ENCODE measurements around the gene ANXA4.

Gene ANXA4

GRCh38 chr2:69804416-69804815 is 62.5 kb downstream of the ANXA4 start:
- peaks cover 84% of the 10 kb centered on the region for H3K36me3 Mint-ChIP-seq (ENCODE audit: low read depth)
- no peaks in the 10 kb centered on the region for H3K27me3 Mint-ChIP-seq
- H3K4me3 Mint-ChIP-seq: no peak overlapping the region
- H3K4me1 Mint-ChIP-seq (ENCODE audit: low read depth): peaks cover 36% of the 10 kb centered on the region
- intact Hi-C loops (cut with micrococcal nuclease): loop anchor here (10.0 kb wide), 1 partner anchor 250 kb away; no protein-coding TSS in a partner anchor
- H3K27ac Mint-ChIP-seq: peak overlapping the region; percentile 62
- no peaks in the 10 kb centered on the region for H3K9me3 Mint-ChIP-seq

DNA sequence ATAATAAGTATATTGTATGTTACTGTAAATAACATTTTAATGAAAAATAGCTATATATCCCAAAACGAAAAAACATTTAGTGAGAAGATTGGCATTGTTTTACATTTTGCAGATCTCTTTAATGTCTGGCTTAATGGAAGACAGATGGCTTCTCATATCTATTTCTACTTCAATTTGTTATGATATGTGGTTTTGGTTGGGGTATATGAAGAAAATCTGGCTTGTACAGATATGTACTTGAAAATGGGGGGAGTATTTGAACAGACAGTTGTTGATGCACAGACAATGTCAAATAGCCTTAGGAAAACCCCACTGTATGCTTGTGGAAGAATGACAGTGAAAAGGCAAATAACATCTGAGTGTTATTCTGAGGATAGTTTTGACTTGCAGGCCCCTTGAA is 64.0 kb downstream of the ANXA4 start:
- H3K4me1 Mint-ChIP-seq (ENCODE audit: low read depth): peaks cover 32% of the 10 kb centered on the region
- peaks cover 85% of the 10 kb centered on the region for H3K36me3 Mint-ChIP-seq (ENCODE audit: low read depth)
- H3K9me3 Mint-ChIP-seq: no peaks in the 10 kb centered on the region
- intact Hi-C loops (cut with micrococcal nuclease): loop anchor here (10.0 kb wide), 1 partner anchor 251 kb away; no protein-coding TSS in a partner anchor
- no peak overlapping the region for H3K27ac Mint-ChIP-seq
- H3K4me3 Mint-ChIP-seq: no peak overlapping the region
- H3K27me3 Mint-ChIP-seq: no peaks in the 10 kb centered on the region

DNA sequence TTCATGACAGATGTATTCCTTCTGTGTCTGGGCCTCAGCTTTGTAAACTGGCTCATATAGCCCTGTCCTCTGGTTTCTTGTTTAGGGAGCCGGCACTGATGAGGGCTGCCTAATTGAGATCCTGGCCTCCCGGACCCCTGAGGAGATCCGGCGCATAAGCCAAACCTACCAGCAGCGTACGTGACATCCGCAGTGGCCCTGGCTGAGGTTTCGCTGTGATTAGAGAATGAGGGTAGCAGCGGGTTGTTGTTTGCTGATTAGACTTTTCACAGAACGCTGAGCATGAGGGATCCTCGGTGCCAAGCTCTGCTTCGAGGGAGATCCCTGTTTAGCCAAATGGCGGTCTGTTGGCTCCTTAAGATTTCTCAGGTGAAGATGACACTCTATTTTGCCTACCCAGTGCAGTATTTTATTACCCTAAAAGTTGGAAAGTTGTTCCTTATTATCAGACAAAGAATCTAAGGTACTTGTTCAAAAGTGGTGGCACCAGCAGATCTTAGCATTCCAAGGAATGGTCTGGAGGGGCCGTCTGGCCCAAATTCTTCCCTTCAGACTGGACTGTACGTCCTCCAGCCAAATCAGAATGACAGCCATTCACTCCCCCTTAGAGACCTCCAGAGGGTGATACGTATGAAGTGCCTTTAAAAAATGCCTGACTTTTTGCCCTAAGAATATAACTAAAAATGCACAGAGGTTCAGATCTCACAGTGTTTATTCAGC is 66.0 kb downstream of the ANXA4 start:
- H3K27me3 Mint-ChIP-seq: no peaks in the 10 kb centered on the region
- intact Hi-C loops (cut with micrococcal nuclease): loop anchor here (10.0 kb wide), 1 partner anchor 253 kb away; no protein-coding TSS in a partner anchor
- peaks cover 91% of the 10 kb centered on the region for H3K36me3 Mint-ChIP-seq (ENCODE audit: low read depth)
- H3K4me3 Mint-ChIP-seq: no peak overlapping the region
- no peak overlapping the region for H3K27ac Mint-ChIP-seq
- H3K4me1 Mint-ChIP-seq (ENCODE audit: low read depth): peaks cover 21% of the 10 kb centered on the region
- no peaks in the 10 kb centered on the region for H3K9me3 Mint-ChIP-seq

DNA sequence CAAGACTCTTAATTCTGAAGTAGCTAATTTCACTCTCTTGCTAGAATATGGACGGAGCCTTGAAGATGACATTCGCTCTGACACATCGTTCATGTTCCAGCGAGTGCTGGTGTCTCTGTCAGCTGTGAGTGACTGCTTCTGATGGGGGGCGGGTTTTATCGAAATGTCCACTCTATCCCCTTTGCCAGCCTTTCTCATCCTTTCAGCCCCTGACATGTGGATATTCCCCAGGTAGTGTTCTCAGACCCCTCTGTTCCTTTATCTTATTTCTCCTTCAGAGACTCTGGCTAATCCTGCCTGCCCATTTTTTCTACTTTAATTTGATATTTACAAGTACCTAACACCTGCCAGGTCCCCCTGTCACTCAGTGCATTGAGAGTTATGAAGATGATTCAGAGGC is 68.6 kb downstream of the ANXA4 start:
- no peaks in the 10 kb centered on the region for H3K27me3 Mint-ChIP-seq
- H3K4me3 Mint-ChIP-seq: no peak overlapping the region
- no peaks in the 10 kb centered on the region for H3K9me3 Mint-ChIP-seq
- no peak overlapping the region for H3K27ac Mint-ChIP-seq
- peaks cover 98% of the 10 kb centered on the region for H3K36me3 Mint-ChIP-seq (ENCODE audit: low read depth)
- intact Hi-C loops (cut with micrococcal nuclease): no loop called here
- H3K4me1 Mint-ChIP-seq (ENCODE audit: low read depth): peaks cover 6% of the 10 kb centered on the region

DNA sequence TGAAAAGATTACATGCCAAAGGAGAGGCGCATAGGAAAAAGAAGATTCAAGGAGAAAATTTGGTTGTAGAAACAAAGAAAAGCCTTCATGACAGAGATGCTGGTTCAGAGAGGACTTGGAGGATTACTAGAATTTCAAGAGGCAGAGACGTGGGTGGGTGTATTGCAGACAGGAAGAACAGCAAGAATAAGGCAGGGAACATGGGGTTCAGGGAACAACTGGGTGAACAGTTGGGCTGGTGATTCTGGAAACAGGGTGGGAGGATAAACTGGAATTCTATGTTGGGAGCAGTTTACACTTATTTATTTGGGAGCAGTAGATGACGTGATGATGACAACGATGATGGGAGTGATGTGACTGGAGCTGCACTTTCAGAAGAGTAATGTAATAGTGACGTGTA is 69.1 kb downstream of the ANXA4 start:
- H3K27ac Mint-ChIP-seq: no peak overlapping the region
- H3K4me3 Mint-ChIP-seq: no peak overlapping the region
- H3K36me3 Mint-ChIP-seq (ENCODE audit: low read depth): peaks cover 98% of the 10 kb centered on the region
- intact Hi-C loops (cut with micrococcal nuclease): no loop called here
- H3K4me1 Mint-ChIP-seq (ENCODE audit: low read depth): peaks cover 6% of the 10 kb centered on the region
- H3K27me3 Mint-ChIP-seq: no peaks in the 10 kb centered on the region
- no peaks in the 10 kb centered on the region for H3K9me3 Mint-ChIP-seq

GRCh38 chr2:69811591-69811990 is 69.7 kb downstream of the ANXA4 start:
- peaks cover 6% of the 10 kb centered on the region for H3K4me1 Mint-ChIP-seq (ENCODE audit: low read depth)
- intact Hi-C loops (cut with micrococcal nuclease): no loop called here
- H3K27me3 Mint-ChIP-seq: no peaks in the 10 kb centered on the region
- H3K27ac Mint-ChIP-seq: no peak overlapping the region
- peaks cover 92% of the 10 kb centered on the region for H3K36me3 Mint-ChIP-seq (ENCODE audit: low read depth)
- H3K4me3 Mint-ChIP-seq: no peak overlapping the region
- no peaks in the 10 kb centered on the region for H3K9me3 Mint-ChIP-seq

- H3K4me3 Mint-ChIP-seq: no peak overlapping the region
- peaks cover 92% of the 10 kb centered on the region for H3K36me3 Mint-ChIP-seq (ENCODE audit: low read depth)
- no peaks in the 10 kb centered on the region for H3K9me3 Mint-ChIP-seq
- H3K27me3 Mint-ChIP-seq: no peaks in the 10 kb centered on the region
- no peak overlapping the region for H3K27ac Mint-ChIP-seq
- peaks cover 6% of the 10 kb centered on the region for H3K4me1 Mint-ChIP-seq (ENCODE audit: low read depth)
- intact Hi-C loops (cut with micrococcal nuclease): loop anchor here (5.0 kb wide), 1 partner anchor 73 kb away; the partner anchor contains the start of gene ANXA4
These were observed 73.8 kb downstream of the ANXA4 start for GRCh38 chr2:69815717-69816116.

GRCh38 chr2:69816923-69817542 is 75.1 kb downstream of the ANXA4 start:
- intact Hi-C loops (cut with micrococcal nuclease): loop anchor here (1.0 to 5.0 kb wide), 2 partner anchors 75 to 93 kb away; partner anchors contain the start of gene ANXA4
- Mint-ChIP-seq H3K4me3 (no peak overlapping the region), H3K9me3 (no peaks in the 10 kb centered on the region), H3K36me3 (ENCODE audit: low read depth) (peaks cover 92% of the 10 kb centered on the region), H3K27ac (no peak overlapping the region), H3K4me1 (ENCODE audit: low read depth) (no peaks in the 10 kb centered on the region), H3K27me3 (no peaks in the 10 kb centered on the region)

DNA sequence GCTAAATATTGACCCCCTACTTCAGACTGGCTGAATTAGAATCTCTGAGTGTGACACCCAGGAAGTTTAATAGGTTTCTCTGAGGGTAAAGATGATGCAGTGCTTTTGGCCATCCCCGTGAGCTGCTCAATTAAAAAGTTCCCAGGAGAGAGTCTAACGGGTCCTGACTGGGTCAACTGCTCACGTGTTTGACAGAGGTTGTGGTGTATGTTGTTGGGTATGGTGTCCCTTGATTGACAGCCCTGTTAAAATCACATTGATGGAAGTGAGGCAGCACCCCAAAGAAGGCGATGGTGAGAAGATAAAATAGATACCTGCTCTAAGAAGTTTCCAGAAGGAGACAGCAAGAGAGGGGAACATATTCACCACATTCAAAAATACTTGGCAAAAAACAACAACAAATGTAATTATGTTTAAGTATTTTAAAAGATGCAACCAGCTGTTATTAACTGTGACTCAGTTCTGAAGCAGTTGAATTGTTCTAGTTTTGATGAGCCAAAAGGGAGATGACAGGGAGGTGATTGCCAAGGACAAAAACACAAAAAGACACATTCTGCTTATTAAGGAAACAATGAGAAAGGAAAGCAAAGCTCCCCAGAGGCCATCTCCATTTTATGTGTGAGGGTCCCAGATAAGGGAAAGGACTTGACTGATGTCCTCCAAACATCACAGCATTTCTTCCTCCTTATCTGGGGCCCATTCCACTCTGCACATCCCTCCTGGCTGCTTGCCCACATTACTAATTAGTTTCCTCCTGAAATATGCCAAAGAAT is 76.0 kb downstream of the ANXA4 start:
- Mint-ChIP-seq H3K36me3 (ENCODE audit: low read depth) (peaks cover 91% of the 10 kb centered on the region), H3K27me3 (no peaks in the 10 kb centered on the region), H3K4me1 (ENCODE audit: low read depth) (no peaks in the 10 kb centered on the region), H3K4me3 (no peak overlapping the region), H3K27ac (no peak overlapping the region), H3K9me3 (no peaks in the 10 kb centered on the region)
- intact Hi-C loops (cut with micrococcal nuclease): loop anchor here (1.0 to 5.0 kb wide), 2 partner anchors 76 to 94 kb away; partner anchors contain the start of gene ANXA4

- Mint-ChIP-seq H3K4me1 (ENCODE audit: low read depth) (peaks cover 24% of the 10 kb centered on the region), H3K27me3 (no peaks in the 10 kb centered on the region), H3K4me3 (no peak overlapping the region), H3K36me3 (ENCODE audit: low read depth) (peaks cover 27% of the 10 kb centered on the region), H3K27ac (peak overlapping the region; percentile 89), H3K9me3 (no peaks in the 10 kb centered on the region)
- intact Hi-C loops (cut with micrococcal nuclease): loop anchor here (5.0 kb wide), 1 partner anchor 186 kb away; the partner anchor contains the start of gene AAK1
These were observed 86.0 kb downstream of the ANXA4 start for GRCh38 chr2:69827796-69828540.

DNA sequence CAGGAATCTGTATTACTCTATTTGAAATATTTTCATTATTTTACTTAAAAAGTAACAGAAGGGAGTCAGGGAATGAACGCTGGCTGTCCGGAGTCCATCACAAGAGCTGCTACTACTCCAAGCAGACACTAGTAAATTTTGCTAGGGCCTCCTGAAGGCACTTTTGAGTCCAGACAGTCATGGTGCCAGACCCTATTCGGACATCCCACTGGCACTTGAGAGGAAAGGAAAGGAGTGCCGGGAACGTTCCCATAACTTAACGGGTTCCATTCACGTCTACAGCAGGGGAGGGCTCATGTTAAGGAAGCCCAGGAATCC is 87.0 kb downstream of the ANXA4 start:
- peak overlapping the region; percentile 94 for H3K4me3 Mint-ChIP-seq
- H3K9me3 Mint-ChIP-seq: no peaks in the 10 kb centered on the region
- peaks cover 21% of the 10 kb centered on the region for H3K36me3 Mint-ChIP-seq (ENCODE audit: low read depth)
- intact Hi-C loops (cut with micrococcal nuclease): loop anchor here (5.0 kb wide), 1 partner anchor 187 kb away; the partner anchor contains the start of gene AAK1
- no peaks in the 10 kb centered on the region for H3K27me3 Mint-ChIP-seq
- peak overlapping the region; percentile 89 for H3K27ac Mint-ChIP-seq
- H3K4me1 Mint-ChIP-seq (ENCODE audit: low read depth): peaks cover 25% of the 10 kb centered on the region

DNA sequence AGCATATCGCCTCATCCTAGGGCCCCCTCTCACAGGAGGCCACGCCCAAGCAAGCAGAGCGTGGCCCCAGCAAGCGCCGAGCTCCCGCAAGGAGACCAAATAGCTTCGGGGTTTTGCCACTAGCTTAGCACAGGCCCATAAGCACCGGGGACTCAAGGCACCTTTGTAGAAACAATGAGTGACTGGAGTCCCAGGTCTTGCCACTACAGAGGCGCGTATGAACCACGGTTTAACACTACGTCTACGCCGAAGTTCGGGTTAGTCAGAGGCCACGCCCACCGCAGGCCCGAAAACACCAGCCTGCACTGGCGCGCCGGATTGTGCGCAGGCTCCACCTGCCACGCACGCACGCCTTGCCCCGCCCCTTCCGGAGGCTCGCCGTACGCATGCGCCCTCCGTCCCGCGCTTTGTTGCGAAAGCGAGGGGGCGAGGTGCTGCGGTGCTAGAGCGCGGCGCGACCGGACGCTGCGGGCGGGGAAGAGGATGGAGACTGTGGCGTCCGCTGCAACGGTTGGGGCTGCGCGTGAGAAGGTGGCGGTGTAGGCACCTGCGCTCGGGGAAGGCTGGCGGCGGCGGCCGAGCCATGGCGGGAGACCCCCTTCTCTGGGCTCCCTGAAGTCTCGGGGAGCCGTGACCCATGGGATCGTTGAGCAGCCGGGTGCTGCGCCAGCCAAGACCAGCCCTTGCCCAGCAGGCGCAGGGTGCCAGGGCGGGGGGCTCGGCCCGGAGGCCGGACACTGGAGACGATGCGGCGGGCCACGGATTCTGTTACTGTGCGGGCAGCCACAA is 87.5 kb downstream of the ANXA4 start, which contains the start of gene GMCL1:
Gene GMCL1, plus strand, starts transcription at position 405 of the 789 bp plus-strand sequence. Its CDS starts 233 bp downstream, at position 638.
- H3K27ac Mint-ChIP-seq: peak within 1 kb of the TSS; percentile 89
- peaks cover 31% of the 10 kb centered on the region for H3K4me1 Mint-ChIP-seq (ENCODE audit: low read depth)
- no peaks in the 10 kb centered on the region for H3K9me3 Mint-ChIP-seq
- H3K27me3 Mint-ChIP-seq: no peaks in the 10 kb centered on the region
- peaks cover 19% of the 10 kb centered on the region for H3K36me3 Mint-ChIP-seq (ENCODE audit: low read depth)
- peak within 1 kb of the TSS; percentile 94 for H3K4me3 Mint-ChIP-seq
- intact Hi-C loops (cut with micrococcal nuclease): loop anchor here (5.0 kb wide), 1 partner anchor 187 kb away; the partner anchor contains the start of gene AAK1
